ENCODE results near the gene ZNF280D.
"Not testable (repeated sequence)": the region's sequence is repeated elsewhere in the genome, so short reads cannot be mapped to it uniquely, and the experiment has no call there.

ZNF280D gene

GRCh38 chr15:56718560-56718959 is 14.7 kb downstream of the ZNF280D start:
- H3K27ac Mint-ChIP-seq = no peak overlapping the region
- H3K4me3 Mint-ChIP-seq = no peak overlapping the region
- H3K9me3 Mint-ChIP-seq = peaks cover 0 to 4% of the 10 kb centered on the region in 2 donors
- ATAC-seq (replicated peaks) (no peak), DNase-seq (no peak)
- H3K4me1 Mint-ChIP-seq = peaks cover 33 to 66% of the 10 kb centered on the region in 2 donors
- H3K27me3 Mint-ChIP-seq = no peaks in the 10 kb centered on the region
- H3K36me3 Mint-ChIP-seq = peaks cover 16 to 18% of the 10 kb centered on the region in 2 donors

GRCh38 chr15:56716334-56716733 is 17.0 kb downstream of the ZNF280D start:
- H3K4me1 Mint-ChIP-seq = peaks cover 26 to 52% of the 10 kb centered on the region in 2 donors

DNA sequence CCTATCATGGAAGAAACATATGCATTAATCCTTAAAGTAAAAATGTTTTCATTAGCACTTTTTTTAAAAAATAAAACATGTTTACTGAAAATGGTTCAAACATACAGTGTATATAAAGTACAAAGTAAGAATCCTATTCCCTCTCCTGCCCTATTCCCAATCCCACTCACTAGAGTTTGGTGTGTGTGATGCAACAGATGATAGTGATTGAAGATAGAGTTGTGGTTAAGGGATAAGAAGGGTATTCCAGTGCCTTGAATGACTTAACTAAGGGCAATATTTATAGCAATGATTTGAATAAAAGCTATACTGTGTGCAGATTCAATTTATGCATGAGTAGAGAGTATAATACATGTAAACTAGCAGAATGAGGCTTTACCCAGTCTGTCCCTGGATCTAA is 18.1 kb downstream of the ZNF280D start:
- ATAC-seq (replicated peaks) (no peak), DNase-seq (no peak)
- Mint-ChIP-seq H3K9me3 (peaks cover 0 to under 1% of the 10 kb centered on the region in 2 donors), H3K36me3 (peaks cover 4 to 6% of the 10 kb centered on the region in 2 donors), H3K27ac (no peak overlapping the region), H3K4me3 (no peak overlapping the region), H3K27me3 (no peaks in the 10 kb centered on the region), H3K4me1 (peaks cover 24 to 40% of the 10 kb centered on the region in 2 donors)

More at GRCh38 chr15:56716334-56716733, 17.0 kb downstream of the ZNF280D start:
- H3K36me3 Mint-ChIP-seq = peaks cover 5 to 7% of the 10 kb centered on the region in 2 donors
- H3K4me3 Mint-ChIP-seq = no peak overlapping the region
- ATAC-seq (replicated peaks) = no peak
- H3K9me3 Mint-ChIP-seq = peaks cover 0 to 1% of the 10 kb centered on the region in 2 donors
- DNase-seq = no peak
- no peaks in the 10 kb centered on the region for H3K27me3 Mint-ChIP-seq
- no peak overlapping the region for H3K27ac Mint-ChIP-seq

GRCh38 chr15:56709502-56709901 is 23.8 kb downstream of the ZNF280D start:
- not testable (repeated sequence) for DNase-seq; H3K9me3 Mint-ChIP-seq; H3K4me1 Mint-ChIP-seq; ATAC-seq (replicated peaks); H3K27me3 Mint-ChIP-seq; H3K4me3 Mint-ChIP-seq; H3K27ac Mint-ChIP-seq
- H3K36me3 Mint-ChIP-seq = peaks cover 11 to 19% of the 10 kb centered on the region in 2 donors

- ATAC-seq (replicated peaks) = no peak
- no peaks in the 10 kb centered on the region for H3K4me1 Mint-ChIP-seq
- no peaks in the 10 kb centered on the region for H3K27me3 Mint-ChIP-seq
- no peak overlapping the region for H3K27ac Mint-ChIP-seq
- no peak for DNase-seq
- H3K9me3 Mint-ChIP-seq = no peaks in the 10 kb centered on the region
- H3K4me3 Mint-ChIP-seq = no peak overlapping the region
- peaks cover 13 to 33% of the 10 kb centered on the region in 2 donors for H3K36me3 Mint-ChIP-seq
Measured at GRCh38 chr15:56699743-56700142, 33.6 kb downstream of the ZNF280D start.

DNA sequence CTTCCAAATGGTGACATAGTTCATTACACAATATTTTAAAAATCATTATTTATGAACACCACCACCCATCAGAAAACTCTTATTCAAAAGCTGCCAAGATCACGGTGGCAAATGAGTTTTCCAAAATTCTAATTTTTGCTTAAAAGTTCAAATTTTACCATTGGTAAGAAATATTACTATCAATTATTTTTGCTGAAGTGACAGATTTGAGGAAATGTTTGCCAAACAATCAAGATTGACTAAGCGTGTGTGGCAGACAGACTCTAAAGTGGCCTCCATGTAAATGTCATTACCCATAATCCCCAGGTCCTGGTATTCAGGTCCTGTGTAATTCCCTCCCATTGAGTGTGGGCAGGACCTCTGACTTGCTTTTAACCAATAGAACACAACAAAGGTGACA is 35.0 kb downstream of the ZNF280D start:
- no peaks in the 10 kb centered on the region for H3K4me1 Mint-ChIP-seq
- H3K27ac Mint-ChIP-seq = no peak overlapping the region
- H3K36me3 Mint-ChIP-seq = peaks cover 13 to 21% of the 10 kb centered on the region in 2 donors
- ATAC-seq (replicated peaks) (no peak), DNase-seq (no peak)
- H3K4me3 Mint-ChIP-seq = no peak overlapping the region
- H3K27me3 Mint-ChIP-seq = no peaks in the 10 kb centered on the region
- no peaks in the 10 kb centered on the region for H3K9me3 Mint-ChIP-seq

DNA sequence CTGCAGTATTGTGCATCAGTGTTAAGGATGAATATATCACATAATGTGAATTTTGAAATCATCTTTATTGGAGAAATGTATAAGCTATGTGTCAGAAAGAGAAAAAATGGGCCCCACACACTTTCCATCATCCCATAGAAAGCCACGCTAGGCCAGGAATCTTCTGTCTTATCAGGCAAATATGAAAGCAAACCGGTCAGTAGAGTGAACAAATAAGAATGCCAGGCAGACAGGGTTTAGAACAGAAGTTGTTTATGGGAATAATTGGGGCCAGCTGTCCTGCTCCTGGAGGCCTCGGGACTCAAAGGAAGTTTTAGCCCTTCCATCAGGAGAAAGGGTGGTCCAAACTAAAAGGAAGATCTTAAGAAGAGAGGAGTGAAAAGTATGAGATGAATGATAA is 39.5 kb downstream of the ZNF280D start:
- H3K27ac Mint-ChIP-seq = no peak overlapping the region
- no peak for DNase-seq
- H3K4me1 Mint-ChIP-seq = no peaks in the 10 kb centered on the region
- H3K4me3 Mint-ChIP-seq = no peak overlapping the region
- H3K27me3 Mint-ChIP-seq = no peaks in the 10 kb centered on the region
- ATAC-seq (replicated peaks) = no peak
- no peaks in the 10 kb centered on the region for H3K9me3 Mint-ChIP-seq
- peaks cover 4 to 13% of the 10 kb centered on the region in 2 donors for H3K36me3 Mint-ChIP-seq

DNA sequence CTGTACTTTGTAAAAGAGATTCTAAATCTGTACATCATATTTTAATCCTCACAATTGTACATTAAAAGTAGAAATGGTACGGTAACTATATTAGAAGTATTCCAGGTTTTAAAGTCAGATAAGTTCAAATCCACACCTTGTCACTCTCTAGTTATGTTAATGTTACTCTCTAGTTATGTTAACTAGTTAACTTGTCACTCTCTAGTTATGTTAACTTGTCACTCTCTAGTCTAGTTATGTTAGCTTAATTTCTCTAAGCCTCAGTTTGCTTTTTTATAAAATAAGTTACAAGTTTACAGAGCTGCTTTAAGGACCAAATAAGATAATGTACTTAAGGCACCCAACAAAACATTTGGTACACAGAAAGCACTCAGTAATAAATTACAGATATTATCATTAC is 42.6 kb downstream of the ZNF280D start:
- no peak overlapping the region for H3K27ac Mint-ChIP-seq
- H3K4me1 Mint-ChIP-seq = no peaks in the 10 kb centered on the region
- no peak for DNase-seq

DNA sequence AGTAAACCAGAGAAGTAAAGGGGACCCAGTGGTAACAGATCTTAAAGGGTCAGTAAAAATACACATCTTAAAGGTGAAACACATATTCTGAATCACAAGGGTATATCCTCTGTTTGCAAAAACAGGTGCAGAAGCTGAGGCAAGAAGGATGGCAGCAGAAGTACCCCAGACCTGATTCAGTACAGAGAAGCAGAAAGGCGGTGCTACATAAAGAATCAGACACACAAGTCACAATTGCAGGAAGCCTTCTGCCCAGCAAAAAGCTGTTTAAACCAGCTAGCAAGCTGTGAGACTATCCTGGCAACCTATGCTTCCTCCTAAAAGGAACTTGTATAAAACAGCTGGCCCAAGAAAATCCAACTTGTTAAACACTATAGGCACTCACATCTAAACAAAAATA is 49.4 kb downstream of the ZNF280D start:
- Mint-ChIP-seq H3K4me1 (no peaks in the 10 kb centered on the region), H3K36me3 (peaks cover 7 to 17% of the 10 kb centered on the region in 2 donors), H3K27me3 (no peaks in the 10 kb centered on the region), H3K9me3 (no peaks in the 10 kb centered on the region), H3K4me3 (no peak overlapping the region), H3K27ac (no peak overlapping the region)
- ATAC-seq (replicated peaks) (no peak), DNase-seq (no peak)

More for the DNA sequence above, 42.6 kb downstream of the ZNF280D start:
- H3K36me3 Mint-ChIP-seq = peaks cover 2 to 18% of the 10 kb centered on the region in 2 donors
- no peaks in the 10 kb centered on the region for H3K27me3 Mint-ChIP-seq
- no peak overlapping the region for H3K4me3 Mint-ChIP-seq
- no peak for ATAC-seq (replicated peaks)
- no peaks in the 10 kb centered on the region for H3K9me3 Mint-ChIP-seq

- ATAC-seq (replicated peaks) (no peak), DNase-seq (no peak)
- no peak overlapping the region for H3K27ac Mint-ChIP-seq
- peaks cover 18% of the 10 kb centered on the region in 2 donors for H3K36me3 Mint-ChIP-seq
- H3K4me1 Mint-ChIP-seq = no peaks in the 10 kb centered on the region
- no peaks in the 10 kb centered on the region for H3K9me3 Mint-ChIP-seq
- no peaks in the 10 kb centered on the region for H3K27me3 Mint-ChIP-seq
- no peak overlapping the region for H3K4me3 Mint-ChIP-seq
Measured at GRCh38 chr15:56681113-56681512, 52.2 kb downstream of the ZNF280D start.

DNA sequence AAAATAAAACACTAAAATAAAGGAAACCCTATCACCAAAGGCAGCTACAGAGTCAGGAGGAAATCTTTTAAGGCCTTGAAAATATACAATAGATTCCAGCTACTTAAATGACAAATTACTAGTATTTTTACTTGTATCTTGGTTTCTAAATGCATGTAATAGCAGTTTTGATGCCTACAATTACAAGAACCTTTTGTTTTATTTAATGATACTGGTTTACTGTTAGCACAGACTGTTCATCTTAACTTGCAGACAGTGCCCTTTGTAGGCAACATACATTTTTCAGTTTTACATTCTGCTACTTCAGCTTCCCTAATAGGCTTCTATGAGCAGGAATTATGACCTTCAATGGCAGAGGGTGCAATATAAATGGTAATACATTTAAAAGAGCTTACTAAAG is 54.1 kb downstream of the ZNF280D start:
- DNase-seq (no peak), ATAC-seq (replicated peaks) (no peak)
- H3K4me3 Mint-ChIP-seq = no peak overlapping the region
- no peaks in the 10 kb centered on the region for H3K4me1 Mint-ChIP-seq
- peaks cover 28% of the 10 kb centered on the region in 2 donors for H3K36me3 Mint-ChIP-seq
- no peak overlapping the region for H3K27ac Mint-ChIP-seq
- no peaks in the 10 kb centered on the region for H3K9me3 Mint-ChIP-seq
- H3K27me3 Mint-ChIP-seq = no peaks in the 10 kb centered on the region

DNA sequence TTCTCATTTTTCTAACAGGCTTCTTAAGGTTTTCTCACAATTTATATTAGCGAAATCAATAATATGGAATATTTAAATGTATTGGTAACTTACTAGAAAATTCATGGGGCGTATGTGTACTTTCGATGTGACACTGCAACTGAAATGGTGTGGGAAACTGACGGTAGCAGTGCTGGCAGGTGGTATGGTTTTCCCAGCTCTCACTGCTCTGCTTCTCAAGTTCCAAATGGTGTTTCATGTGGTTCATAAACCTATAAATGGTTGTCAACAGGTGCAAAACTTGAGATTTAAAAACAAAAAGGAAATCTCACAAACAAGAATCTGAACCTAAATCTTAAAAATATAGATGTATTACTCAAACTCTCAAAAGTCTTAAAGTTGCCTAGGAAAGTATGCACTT is 54.7 kb downstream of the ZNF280D start:
- H3K4me1 Mint-ChIP-seq = no peaks in the 10 kb centered on the region
- H3K27me3 Mint-ChIP-seq = no peaks in the 10 kb centered on the region
- H3K9me3 Mint-ChIP-seq = no peaks in the 10 kb centered on the region
- no peak overlapping the region for H3K4me3 Mint-ChIP-seq
- DNase-seq (no peak), ATAC-seq (replicated peaks) (no peak)
- H3K27ac Mint-ChIP-seq = no peak overlapping the region
- H3K36me3 Mint-ChIP-seq = peaks cover 28 to 32% of the 10 kb centered on the region in 2 donors

DNA sequence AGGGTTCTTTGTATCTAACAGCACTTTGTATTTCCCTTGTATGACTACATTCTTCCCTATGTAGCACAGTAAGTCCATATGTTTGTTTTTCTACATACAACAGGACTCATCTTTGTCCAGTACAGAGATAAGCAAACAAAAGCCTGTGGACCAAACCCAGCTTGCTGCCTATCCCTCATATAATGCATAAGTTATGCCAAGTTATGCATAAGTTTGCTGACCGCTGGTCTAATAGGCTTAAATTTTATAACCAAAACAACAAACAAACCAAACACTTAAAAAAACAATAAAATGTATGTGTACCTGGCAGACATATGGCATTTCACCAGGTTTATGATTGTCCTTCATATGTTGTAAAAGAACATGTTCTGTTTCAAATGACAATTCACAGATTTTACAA is 56.0 kb downstream of the ZNF280D start:
- H3K27me3 Mint-ChIP-seq = no peaks in the 10 kb centered on the region
- H3K9me3 Mint-ChIP-seq = no peaks in the 10 kb centered on the region
- H3K4me3 Mint-ChIP-seq = no peak overlapping the region
- peaks cover 33 to 41% of the 10 kb centered on the region in 2 donors for H3K36me3 Mint-ChIP-seq
- no peaks in the 10 kb centered on the region for H3K4me1 Mint-ChIP-seq
- DNase-seq (no peak), ATAC-seq (replicated peaks) (no peak)
- H3K27ac Mint-ChIP-seq = no peak overlapping the region

GRCh38 chr15:56675930-56676329 is 57.4 kb downstream of the ZNF280D start:
- no peak for DNase-seq
- H3K4me1 Mint-ChIP-seq = no peaks in the 10 kb centered on the region
- no peaks in the 10 kb centered on the region for H3K27me3 Mint-ChIP-seq
- no peak for ATAC-seq (replicated peaks)
- H3K4me3 Mint-ChIP-seq = no peak overlapping the region
- H3K36me3 Mint-ChIP-seq = peaks cover 36 to 52% of the 10 kb centered on the region in 2 donors
- H3K9me3 Mint-ChIP-seq = no peaks in the 10 kb centered on the region
- H3K27ac Mint-ChIP-seq = no peak overlapping the region

- Mint-ChIP-seq H3K4me3 (no peak overlapping the region), H3K9me3 (no peaks in the 10 kb centered on the region), H3K4me1 (no peaks in the 10 kb centered on the region), H3K36me3 (peaks cover 31 to 48% of the 10 kb centered on the region in 2 donors), H3K27me3 (no peaks in the 10 kb centered on the region), H3K27ac (no peak overlapping the region)
- no peak for ATAC-seq (replicated peaks)
- DNase-seq = no peak
Measured at GRCh38 chr15:56674857-56675256, 58.5 kb downstream of the ZNF280D start.

DNA sequence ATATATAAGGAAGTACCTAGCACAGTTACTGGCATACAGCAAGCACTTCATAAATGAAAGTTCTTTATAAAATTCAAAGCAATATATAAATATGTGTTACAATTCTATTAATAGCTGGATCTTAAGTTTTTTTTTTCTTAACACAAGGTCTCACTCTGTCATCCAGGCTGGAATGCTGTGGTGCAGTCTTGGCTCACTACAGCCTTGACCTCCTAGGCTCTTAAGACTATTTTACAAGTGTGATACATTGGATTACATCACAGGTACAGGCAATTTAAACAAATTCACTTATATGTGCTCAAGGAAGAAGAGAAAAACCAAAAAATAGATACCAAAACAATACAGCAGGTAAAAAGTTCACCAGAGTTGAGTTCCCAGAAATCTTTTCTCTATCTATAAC is 60.6 kb downstream of the ZNF280D start:
- ATAC-seq (replicated peaks) = no peak
- H3K27ac Mint-ChIP-seq = no peak overlapping the region
- H3K4me1 Mint-ChIP-seq = no peaks in the 10 kb centered on the region
- H3K9me3 Mint-ChIP-seq = no peaks in the 10 kb centered on the region
- DNase-seq = no peak
- peaks cover 31 to 48% of the 10 kb centered on the region in 2 donors for H3K36me3 Mint-ChIP-seq
- H3K4me3 Mint-ChIP-seq = no peak overlapping the region
- no peaks in the 10 kb centered on the region for H3K27me3 Mint-ChIP-seq
